ENCODE measurements around the gene FTO.

FTO gene

DNA sequence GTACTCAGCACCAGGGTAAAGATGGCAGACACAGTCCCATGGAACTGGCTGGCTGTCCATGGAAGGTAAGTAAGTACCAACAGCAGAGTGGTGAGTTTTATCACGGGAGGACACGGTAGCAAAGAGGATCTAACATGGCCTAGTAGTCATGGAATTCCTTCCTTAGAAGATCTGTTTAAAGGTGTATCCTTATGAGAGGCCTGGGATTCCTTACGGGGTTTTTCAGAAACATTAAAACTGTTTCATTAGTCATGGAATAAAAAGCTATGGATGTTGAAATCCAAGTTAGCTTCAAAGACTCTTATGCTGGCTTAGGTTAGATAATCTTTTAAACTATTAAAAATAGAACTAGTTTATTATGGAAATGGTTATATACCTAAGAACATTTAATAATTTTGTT lies 7.4 kb downstream of the FTO start:
- Histone ChIP-seq H3K36me3 (replicated peaks) (no peaks in the 10 kb centered on the region), H3K27me3 (replicated peaks) (no peaks in the 10 kb centered on the region), H3K4me3 (ENCODE audit: low read depth, low read length) (no peak overlapping the region), H3K27ac (no peak overlapping the region)
- in situ Hi-C loops (cut with HindIII; ENCODE audit: low pct_ligation_motif_present, low sequenced_read_pairs): no loop called here
- no peak for DNase-seq
- TF ChIP-seq, protein P1, sequence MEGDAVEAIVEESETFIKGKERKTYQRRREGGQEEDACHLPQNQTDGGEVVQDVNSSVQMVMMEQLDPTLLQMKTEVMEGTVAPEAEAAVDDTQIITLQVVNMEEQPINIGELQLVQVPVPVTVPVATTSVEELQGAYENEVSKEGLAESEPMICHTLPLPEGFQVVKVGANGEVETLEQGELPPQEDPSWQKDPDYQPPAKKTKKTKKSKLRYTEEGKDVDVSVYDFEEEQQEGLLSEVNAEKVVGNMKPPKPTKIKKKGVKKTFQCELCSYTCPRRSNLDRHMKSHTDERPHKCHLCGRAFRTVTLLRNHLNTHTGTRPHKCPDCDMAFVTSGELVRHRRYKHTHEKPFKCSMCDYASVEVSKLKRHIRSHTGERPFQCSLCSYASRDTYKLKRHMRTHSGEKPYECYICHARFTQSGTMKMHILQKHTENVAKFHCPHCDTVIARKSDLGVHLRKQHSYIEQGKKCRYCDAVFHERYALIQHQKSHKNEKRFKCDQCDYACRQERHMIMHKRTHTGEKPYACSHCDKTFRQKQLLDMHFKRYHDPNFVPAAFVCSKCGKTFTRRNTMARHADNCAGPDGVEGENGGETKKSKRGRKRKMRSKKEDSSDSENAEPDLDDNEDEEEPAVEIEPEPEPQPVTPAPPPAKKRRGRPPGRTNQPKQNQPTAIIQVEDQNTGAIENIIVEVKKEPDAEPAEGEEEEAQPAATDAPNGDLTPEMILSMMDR (IDR thresholded peaks at IDR 0.05; ENCODE audit: low read depth, low read length, missing control alignments): no peak

DNA sequence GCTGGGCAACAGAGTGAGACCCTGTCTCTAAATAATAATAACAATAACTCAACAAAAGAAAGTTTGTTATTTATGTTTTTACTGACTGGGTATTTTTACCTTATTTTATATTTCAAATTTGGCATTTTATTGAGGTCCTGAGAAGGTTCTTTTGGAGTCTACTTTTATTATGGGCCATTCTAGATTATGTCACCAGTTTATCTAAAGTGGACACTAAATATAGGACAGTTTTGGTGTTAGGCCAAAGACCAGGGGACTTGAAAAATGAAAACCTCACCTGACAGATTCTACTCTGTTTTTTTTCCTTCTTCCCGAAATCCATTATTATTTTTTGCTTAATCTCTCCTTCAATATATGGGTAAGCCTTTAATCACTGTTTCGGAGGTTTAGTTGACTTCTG lies 8.1 kb downstream of the FTO start:
- Histone ChIP-seq H3K4me3 (ENCODE audit: low read depth, low read length) (no peak overlapping the region), H3K36me3 (replicated peaks) (no peaks in the 10 kb centered on the region), H3K27me3 (replicated peaks) (no peaks in the 10 kb centered on the region), H3K27ac (no peak overlapping the region)
- TF ChIP-seq, protein P1 (IDR thresholded peaks at IDR 0.05; ENCODE audit: low read depth, low read length, missing control alignments): no peak
- in situ Hi-C loops (cut with HindIII; ENCODE audit: low pct_ligation_motif_present, low sequenced_read_pairs): no loop called here
- DNase-seq: no peak

- in situ Hi-C loops (cut with HindIII; ENCODE audit: low pct_ligation_motif_present, low sequenced_read_pairs): no loop called here
- Histone ChIP-seq H3K27me3 (replicated peaks) (no peaks in the 10 kb centered on the region), H3K36me3 (replicated peaks) (no peaks in the 10 kb centered on the region), H3K27ac (no peak overlapping the region), H3K4me3 (ENCODE audit: low read depth, low read length) (no peak overlapping the region)
- no peak for DNase-seq
- TF ChIP-seq, protein P1 (IDR thresholded peaks at IDR 0.05; ENCODE audit: low read depth, low read length, missing control alignments): no peak
Measured at GRCh38 chr16:53713403-53714204, 9.6 kb downstream of the FTO start.

- Histone ChIP-seq H3K36me3 (replicated peaks) (no peaks in the 10 kb centered on the region), H3K4me3 (ENCODE audit: low read depth, low read length) (no peak overlapping the region), H3K27me3 (replicated peaks) (no peaks in the 10 kb centered on the region), H3K27ac (no peak overlapping the region)
- in situ Hi-C loops (cut with HindIII; ENCODE audit: low pct_ligation_motif_present, low sequenced_read_pairs): no loop called here
- DNase-seq: no peak
- TF ChIP-seq, protein P1 (IDR thresholded peaks at IDR 0.05; ENCODE audit: low read depth, low read length, missing control alignments): no peak
Measured at GRCh38 chr16:53714205-53715022, 10.5 kb downstream of the FTO start.

DNA sequence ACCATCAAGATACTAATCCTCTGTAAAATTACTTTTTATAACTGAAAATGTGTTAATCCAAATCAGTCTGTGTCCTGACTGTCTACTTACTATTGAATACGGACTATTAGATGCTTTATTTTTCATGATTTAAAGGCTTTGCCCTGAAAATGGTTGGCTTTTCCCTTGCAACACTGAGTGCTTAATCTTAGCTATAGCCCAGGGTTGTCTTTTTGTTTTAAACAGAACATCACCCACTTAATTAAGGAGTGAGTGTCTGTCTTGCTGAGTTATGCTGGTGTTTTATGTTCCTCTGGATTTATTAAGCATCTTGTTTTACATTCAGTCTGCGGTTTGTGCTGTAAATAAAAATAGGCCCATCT lies 11.0 kb downstream of the FTO start:
- Histone ChIP-seq H3K27me3 (replicated peaks) (no peaks in the 10 kb centered on the region), H3K27ac (no peak overlapping the region), H3K4me3 (ENCODE audit: low read depth, low read length) (no peak overlapping the region), H3K36me3 (replicated peaks) (no peaks in the 10 kb centered on the region)
- in situ Hi-C loops (cut with HindIII; ENCODE audit: low pct_ligation_motif_present, low sequenced_read_pairs): no loop called here
- TF ChIP-seq, protein P1 (IDR thresholded peaks at IDR 0.05; ENCODE audit: low read depth, low read length, missing control alignments): no peak
- no peak for DNase-seq

Measured in brain microvascular endothelial cell (primary cell).